ENCODE data around the gene NACC1.
A peak's percentile ranks its signal among the peaks of the same experiment; 100 is the strongest.

The NACC1 gene

DNA sequence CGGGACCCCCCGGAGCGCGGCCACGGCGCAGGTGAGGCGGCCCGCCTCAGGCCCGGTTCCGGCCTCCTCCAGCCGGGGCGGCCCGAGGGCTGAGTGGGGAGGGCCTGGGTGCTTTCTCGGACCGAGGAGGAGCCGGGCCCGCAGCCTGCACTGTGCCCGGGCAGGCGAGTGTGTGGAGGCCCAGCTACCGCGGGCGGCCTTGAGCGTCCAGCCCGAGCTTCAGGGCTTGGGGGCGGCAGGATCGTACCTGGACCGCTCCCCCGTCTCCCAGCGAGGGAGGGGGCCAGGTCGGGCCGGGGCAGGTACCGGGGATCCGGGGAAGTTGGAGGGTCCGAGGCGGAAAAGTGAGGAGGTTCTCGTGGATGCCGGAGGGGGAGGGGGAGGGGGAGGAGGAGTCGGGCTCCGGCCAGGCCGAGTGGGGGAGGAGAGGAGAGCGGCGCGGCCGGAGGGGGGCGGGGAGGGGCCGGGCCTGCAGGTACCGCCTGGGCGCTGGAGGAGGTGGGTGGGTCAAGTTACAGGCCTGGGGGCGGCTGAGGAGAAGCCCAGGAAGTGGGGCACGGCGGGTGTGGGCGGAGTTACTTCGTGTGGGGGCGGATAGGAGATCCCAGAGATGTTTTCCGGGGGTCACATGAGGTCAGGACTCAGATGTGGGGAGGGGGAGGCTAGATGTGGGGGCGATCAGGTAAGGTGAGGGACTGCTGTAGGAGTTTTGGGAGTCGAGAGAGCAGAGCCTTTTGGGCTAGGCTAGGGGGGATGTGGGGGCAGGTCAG is 545 bp downstream of the NACC1 start:
- Mint-ChIP-seq H3K4me1 (ENCODE audit: low read depth) (peaks cover 34% of the 10 kb centered on the region), H3K36me3 (ENCODE audit: low read depth) (peaks cover 3% of the 10 kb centered on the region), H3K9me3 (no peaks in the 10 kb centered on the region), H3K4me3 (peak overlapping the region; percentile 83), H3K27ac (peak overlapping the region; percentile 69), H3K27me3 (ENCODE audit: low read depth) (no peaks in the 10 kb centered on the region)

DNA sequence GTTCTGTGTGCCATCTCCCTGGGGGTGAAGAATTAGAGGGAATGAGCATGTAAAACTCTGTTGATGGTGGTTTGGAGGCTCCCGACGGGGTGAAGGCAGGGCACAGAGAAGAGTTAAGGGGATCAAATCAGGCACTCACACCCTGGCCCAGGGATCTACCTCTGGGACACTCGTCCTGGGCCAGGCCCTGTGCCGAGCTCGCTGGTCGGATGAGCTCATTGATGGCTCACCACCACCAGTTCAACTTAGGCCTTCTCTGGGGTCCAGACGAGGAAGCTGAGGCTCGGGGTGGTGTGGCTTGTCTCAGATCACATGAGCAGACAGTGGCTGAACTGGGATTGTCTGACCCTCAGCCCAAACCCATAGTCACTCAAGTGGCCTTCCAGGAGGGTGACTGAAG is 1.6 kb downstream of the NACC1 start:
- Mint-ChIP-seq H3K36me3 (ENCODE audit: low read depth) (peaks cover 3% of the 10 kb centered on the region), H3K4me1 (ENCODE audit: low read depth) (peaks cover 34% of the 10 kb centered on the region), H3K27me3 (ENCODE audit: low read depth) (no peaks in the 10 kb centered on the region), H3K9me3 (no peaks in the 10 kb centered on the region), H3K27ac (peak overlapping the region; percentile 42), H3K4me3 (peak overlapping the region; percentile 83)

DNA sequence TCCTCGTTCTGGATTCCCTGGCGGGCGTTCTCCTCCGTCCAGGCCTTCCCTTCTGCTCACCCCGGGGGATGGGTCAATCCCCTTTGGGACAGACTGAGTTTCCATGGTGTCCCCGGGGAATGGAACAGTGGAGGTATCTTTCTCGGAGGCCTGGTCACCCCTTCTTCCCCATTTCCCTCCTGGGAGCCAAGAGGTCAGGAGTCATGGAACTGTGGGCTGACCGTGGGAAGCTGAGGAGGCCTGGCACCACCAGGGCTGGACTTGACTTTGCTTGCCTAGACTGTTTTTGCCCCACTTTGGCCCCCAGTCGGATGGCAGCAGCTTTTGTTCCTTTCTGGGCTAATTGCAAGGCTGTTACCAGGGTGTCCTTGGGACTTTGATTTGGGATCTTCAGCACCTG is 2.0 kb downstream of the NACC1 start:
- H3K36me3 Mint-ChIP-seq (ENCODE audit: low read depth) = peaks cover 3% of the 10 kb centered on the region
- H3K27ac Mint-ChIP-seq = no peak overlapping the region
- H3K27me3 Mint-ChIP-seq (ENCODE audit: low read depth) = no peaks in the 10 kb centered on the region
- no peaks in the 10 kb centered on the region for H3K9me3 Mint-ChIP-seq
- H3K4me3 Mint-ChIP-seq = peak overlapping the region; percentile 46
- H3K4me1 Mint-ChIP-seq (ENCODE audit: low read depth) = peaks cover 34% of the 10 kb centered on the region

DNA sequence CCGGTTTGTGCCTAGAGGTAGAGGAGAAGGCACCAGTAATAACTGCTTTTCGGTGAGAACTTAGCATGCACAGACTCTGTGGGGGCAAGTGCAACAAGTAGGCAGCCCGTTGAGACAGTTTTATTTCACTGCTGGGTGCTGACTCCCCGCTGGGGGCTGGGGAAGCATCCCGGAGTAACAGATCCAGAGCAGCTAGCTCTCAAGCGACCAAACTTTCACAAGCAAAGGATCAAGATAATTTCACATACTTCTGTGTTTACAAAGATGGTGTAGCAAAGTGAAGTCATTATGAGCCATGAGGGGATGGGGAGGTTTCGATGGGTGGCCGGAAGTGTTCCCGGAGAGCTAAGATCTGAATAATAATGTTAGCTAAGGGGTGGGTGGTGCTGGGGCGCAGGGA is 2.8 kb downstream of the NACC1 start:
- peaks cover 1% of the 10 kb centered on the region for H3K36me3 Mint-ChIP-seq (ENCODE audit: low read depth)
- peaks cover 30% of the 10 kb centered on the region for H3K4me1 Mint-ChIP-seq (ENCODE audit: low read depth)
- no peaks in the 10 kb centered on the region for H3K27me3 Mint-ChIP-seq (ENCODE audit: low read depth)
- H3K27ac Mint-ChIP-seq = no peak overlapping the region
- no peaks in the 10 kb centered on the region for H3K9me3 Mint-ChIP-seq
- H3K4me3 Mint-ChIP-seq = no peak overlapping the region

GRCh38 chr19:13121551-13122274 is 3.6 kb downstream of the NACC1 start:
- no peaks in the 10 kb centered on the region for H3K9me3 Mint-ChIP-seq

DNA sequence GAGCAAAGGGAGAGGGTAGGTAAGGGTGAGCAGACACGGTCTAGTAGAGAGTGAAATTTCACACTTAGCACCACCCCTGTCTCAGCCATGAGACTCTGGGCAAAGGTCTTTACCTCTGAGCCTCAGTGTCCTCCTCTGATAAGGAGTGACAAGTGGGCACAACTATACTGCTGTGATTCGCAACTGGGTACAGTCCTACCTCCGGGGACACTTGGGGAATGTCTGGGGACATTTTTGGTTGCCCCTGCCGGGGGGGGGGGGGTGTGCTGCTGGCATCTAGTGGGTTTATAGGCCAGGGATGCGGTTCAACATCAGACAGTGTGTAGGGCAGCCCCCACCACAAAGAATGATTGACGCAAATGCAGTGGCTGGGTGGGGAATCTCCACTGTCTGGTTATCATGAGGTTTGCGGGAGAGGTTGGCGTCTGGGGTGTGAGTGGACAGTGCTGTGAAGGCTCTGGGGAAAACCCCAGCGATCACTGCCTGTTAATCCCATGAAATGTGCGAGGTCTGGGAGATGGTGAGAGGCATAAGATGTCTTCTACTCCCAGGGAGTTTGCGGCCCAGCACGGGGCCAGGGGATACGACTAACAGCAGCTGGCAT is 4.3 kb downstream of the NACC1 start:
- Mint-ChIP-seq H3K4me1 (ENCODE audit: low read depth) (peaks cover 27% of the 10 kb centered on the region), H3K36me3 (ENCODE audit: low read depth) (peaks cover 1% of the 10 kb centered on the region), H3K4me3 (no peak overlapping the region), H3K9me3 (no peaks in the 10 kb centered on the region), H3K27me3 (ENCODE audit: low read depth) (no peaks in the 10 kb centered on the region), H3K27ac (peak overlapping the region; percentile 2)

More at GRCh38 chr19:13121551-13122274, 3.6 kb downstream of the NACC1 start:
- H3K4me3 Mint-ChIP-seq = no peak overlapping the region
- peaks cover 27% of the 10 kb centered on the region for H3K4me1 Mint-ChIP-seq (ENCODE audit: low read depth)
- no peak overlapping the region for H3K27ac Mint-ChIP-seq
- peaks cover 1% of the 10 kb centered on the region for H3K36me3 Mint-ChIP-seq (ENCODE audit: low read depth)
- H3K27me3 Mint-ChIP-seq (ENCODE audit: low read depth) = no peaks in the 10 kb centered on the region

DNA sequence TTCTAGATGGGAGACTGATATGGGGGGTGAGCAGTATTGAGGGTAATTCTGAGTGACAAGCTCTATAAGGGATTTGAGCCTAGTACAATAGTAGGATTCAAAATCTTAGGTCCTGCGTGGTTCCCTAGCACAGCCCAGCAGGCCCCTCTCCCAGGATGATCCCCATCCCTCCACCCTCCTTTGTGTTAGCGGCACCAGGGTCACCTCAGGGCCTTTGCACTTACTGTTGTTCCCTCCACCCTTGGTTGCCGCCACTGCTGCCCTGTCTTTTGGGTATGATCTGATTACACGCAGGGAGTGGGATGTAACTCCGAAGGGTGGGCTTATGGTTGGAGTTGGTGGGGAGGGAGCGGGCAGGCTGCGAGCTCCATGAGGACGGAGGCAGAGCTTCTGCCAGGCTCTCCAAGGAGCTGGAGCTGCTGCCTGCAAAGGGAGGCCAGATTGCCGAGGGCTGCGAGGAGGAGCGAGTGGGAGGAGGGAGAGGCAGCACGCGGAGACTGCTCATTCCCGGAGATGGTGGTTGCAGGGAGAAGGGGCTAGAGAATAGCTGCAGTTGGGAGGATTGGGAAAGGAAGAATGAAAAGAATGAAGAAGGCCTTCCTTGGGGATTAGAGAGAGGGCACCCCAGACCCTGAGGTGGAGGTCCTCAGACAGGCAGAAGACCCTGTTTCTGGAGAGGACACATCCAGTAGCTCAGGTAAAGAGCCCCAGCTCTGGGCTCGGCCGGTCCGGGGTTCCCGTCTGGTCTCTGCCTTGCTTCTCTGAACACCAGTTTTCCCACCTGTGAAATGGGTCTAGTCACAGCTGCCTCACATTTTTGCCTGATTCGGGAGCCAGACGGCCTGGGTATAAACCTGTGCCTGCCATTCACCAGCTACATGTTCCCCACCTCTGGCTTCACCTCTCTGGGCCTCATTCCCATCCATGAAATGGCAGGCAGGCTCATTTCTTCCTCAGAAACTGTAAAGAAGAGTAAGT is 5.2 kb downstream of the NACC1 start:
- no peak overlapping the region for H3K4me3 Mint-ChIP-seq
- H3K9me3 Mint-ChIP-seq = no peaks in the 10 kb centered on the region
- H3K27ac Mint-ChIP-seq = no peak overlapping the region
- H3K27me3 Mint-ChIP-seq (ENCODE audit: low read depth) = no peaks in the 10 kb centered on the region
- H3K4me1 Mint-ChIP-seq (ENCODE audit: low read depth) = peaks cover 29% of the 10 kb centered on the region
- H3K36me3 Mint-ChIP-seq (ENCODE audit: low read depth) = peaks cover 1% of the 10 kb centered on the region

GRCh38 chr19:13127051-13127450 is 9.0 kb downstream of the NACC1 start:
- H3K4me1 Mint-ChIP-seq (ENCODE audit: low read depth) = peaks cover 22% of the 10 kb centered on the region
- H3K27me3 Mint-ChIP-seq (ENCODE audit: low read depth) = no peaks in the 10 kb centered on the region
- peaks cover 4% of the 10 kb centered on the region for H3K36me3 Mint-ChIP-seq (ENCODE audit: low read depth)
- no peaks in the 10 kb centered on the region for H3K9me3 Mint-ChIP-seq
- H3K27ac Mint-ChIP-seq = no peak overlapping the region
- no peak overlapping the region for H3K4me3 Mint-ChIP-seq

DNA sequence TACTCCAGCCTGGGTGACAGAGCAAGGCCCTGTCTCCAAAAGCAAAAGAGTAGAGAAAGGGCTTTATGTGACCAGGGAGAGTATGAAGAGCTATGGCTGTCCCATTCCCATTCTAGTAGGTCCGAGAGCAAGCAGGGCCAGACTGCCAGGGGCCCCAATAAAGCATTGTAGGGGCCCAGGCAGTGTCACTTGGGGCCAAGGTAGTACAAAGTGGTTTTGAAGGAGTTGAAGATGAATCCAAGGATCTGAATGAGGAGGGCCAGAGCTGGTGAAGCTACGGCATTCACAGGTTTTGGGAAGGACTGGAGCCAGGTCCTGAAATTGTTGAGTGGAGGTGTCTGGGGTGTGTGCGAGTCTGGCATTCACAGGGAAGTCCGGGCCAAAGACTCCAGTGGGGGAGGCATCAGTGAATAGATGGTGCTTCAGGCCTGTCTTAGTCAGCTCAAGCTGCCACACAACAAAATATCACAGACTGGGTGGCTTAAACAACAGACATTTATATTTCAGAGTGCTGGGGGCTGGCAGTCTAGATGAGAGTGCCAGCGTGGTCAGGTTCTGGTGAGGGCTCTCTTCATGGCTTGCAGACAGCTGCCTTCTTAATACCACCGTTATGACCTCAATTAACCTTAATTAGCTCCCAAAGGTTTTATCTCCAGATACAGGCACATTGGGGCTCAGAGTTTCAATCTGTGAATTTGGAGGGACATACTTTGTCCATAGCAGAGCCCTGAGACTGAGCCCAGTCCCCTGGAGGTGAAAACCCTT is 9.9 kb downstream of the NACC1 start:
- H3K27ac Mint-ChIP-seq = no peak overlapping the region
- no peaks in the 10 kb centered on the region for H3K27me3 Mint-ChIP-seq (ENCODE audit: low read depth)
- no peak overlapping the region for H3K4me3 Mint-ChIP-seq
- no peaks in the 10 kb centered on the region for H3K9me3 Mint-ChIP-seq
- peaks cover 8% of the 10 kb centered on the region for H3K36me3 Mint-ChIP-seq (ENCODE audit: low read depth)
- H3K4me1 Mint-ChIP-seq (ENCODE audit: low read depth) = peaks cover 21% of the 10 kb centered on the region

DNA sequence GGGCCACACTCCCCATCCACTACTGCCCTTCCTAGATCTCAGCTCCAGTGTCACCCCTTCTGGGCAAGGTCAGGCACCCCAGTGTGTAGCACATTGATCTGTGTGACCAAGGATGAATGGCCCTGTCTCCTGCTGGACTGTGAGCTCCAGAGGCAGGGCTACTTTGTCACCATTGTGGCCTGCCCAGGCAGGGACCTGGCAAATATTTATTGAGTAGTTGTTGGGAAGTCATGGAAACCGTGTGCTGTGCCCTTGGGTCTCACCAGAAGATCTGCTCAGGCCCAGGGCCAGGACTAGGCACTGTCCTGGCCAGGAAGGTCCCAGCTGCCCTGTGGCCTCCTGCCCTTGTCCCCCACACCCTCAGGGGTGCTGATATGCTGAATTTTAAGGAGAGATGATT is 10.5 kb downstream of the NACC1 start:
- H3K9me3 Mint-ChIP-seq = no peaks in the 10 kb centered on the region
- H3K27ac Mint-ChIP-seq = no peak overlapping the region
- no peak overlapping the region for H3K4me3 Mint-ChIP-seq
- peaks cover 25% of the 10 kb centered on the region for H3K4me1 Mint-ChIP-seq (ENCODE audit: low read depth)
- H3K27me3 Mint-ChIP-seq (ENCODE audit: low read depth) = no peaks in the 10 kb centered on the region
- H3K36me3 Mint-ChIP-seq (ENCODE audit: low read depth) = peaks cover 7% of the 10 kb centered on the region

DNA sequence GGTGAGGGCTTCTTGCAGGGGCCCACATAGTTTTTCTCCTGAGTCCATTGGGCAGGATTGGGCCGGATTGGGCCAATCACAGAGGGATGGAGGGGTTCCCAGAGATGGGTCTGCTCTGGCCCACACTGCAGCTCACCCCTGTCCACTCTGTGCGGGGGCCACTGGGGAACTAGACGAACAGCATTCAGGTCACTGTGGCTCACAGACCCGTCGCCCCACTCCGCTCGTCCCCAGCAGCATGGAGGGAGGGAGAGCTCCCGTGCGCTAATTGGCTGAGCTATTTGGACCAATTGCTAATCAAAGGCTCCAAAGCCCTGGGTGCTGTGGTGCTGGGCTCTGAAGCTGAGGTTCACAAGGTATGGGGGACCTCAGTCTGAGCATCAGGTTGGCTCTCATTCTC is 11.3 kb downstream of the NACC1 start:
- no peaks in the 10 kb centered on the region for H3K9me3 Mint-ChIP-seq
- H3K27ac Mint-ChIP-seq = no peak overlapping the region
- H3K4me1 Mint-ChIP-seq (ENCODE audit: low read depth) = peaks cover 26% of the 10 kb centered on the region
- H3K36me3 Mint-ChIP-seq (ENCODE audit: low read depth) = peaks cover 7% of the 10 kb centered on the region
- no peak overlapping the region for H3K4me3 Mint-ChIP-seq
- no peaks in the 10 kb centered on the region for H3K27me3 Mint-ChIP-seq (ENCODE audit: low read depth)

GRCh38 chr19:13130886-13131490 is 12.9 kb downstream of the NACC1 start:
- H3K4me3 Mint-ChIP-seq = no peak overlapping the region
- no peaks in the 10 kb centered on the region for H3K27me3 Mint-ChIP-seq (ENCODE audit: low read depth)
- H3K4me1 Mint-ChIP-seq (ENCODE audit: low read depth) = peaks cover 26% of the 10 kb centered on the region
- no peaks in the 10 kb centered on the region for H3K9me3 Mint-ChIP-seq
- peaks cover 7% of the 10 kb centered on the region for H3K36me3 Mint-ChIP-seq (ENCODE audit: low read depth)
- no peak overlapping the region for H3K27ac Mint-ChIP-seq

DNA sequence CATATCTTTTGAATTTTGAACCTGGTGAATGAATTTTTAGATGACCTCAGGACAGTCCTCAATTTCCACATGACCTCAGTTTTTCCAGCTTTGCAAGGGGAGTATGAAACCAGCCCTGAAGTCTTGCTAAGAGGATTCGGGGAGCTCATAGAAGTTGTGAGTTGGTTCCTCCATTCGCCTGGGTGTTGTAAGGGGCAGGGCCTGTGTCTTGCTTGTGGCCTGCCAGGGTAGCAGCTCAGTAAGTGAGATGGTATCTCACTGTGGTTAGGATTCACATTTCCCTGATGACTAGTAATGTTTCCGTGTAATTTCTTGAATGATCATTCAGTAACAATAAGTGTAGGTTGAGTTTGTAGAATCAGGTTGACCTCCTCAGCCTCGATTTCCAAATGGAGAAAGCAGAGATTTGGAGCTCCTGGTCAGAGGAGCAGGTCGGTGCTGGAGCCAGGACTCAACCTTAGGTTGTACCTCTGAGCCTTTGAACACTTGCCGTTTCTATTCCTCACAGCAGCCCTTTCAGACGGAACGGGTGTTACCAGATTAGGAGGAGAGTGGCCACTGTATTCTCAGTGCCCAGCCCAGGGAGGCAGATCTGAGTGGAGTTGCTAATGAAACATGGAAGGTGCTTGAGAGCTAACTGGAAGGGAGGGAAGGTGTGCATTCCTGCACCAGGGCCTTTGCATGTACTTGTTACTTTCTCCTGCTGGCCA is 14.6 kb downstream of the NACC1 start:
- peaks cover 25% of the 10 kb centered on the region for H3K4me1 Mint-ChIP-seq (ENCODE audit: low read depth)
- peak overlapping the region; percentile 47 for H3K4me3 Mint-ChIP-seq
- H3K36me3 Mint-ChIP-seq (ENCODE audit: low read depth) = peaks cover 16% of the 10 kb centered on the region
- no peaks in the 10 kb centered on the region for H3K9me3 Mint-ChIP-seq
- peak overlapping the region; percentile 81 for H3K27ac Mint-ChIP-seq
- no peaks in the 10 kb centered on the region for H3K27me3 Mint-ChIP-seq (ENCODE audit: low read depth)

Data from T-helper 1 cell treated with Interleukin-12 subunit alpha and Interleukin-12 subunit beta and Interleukin-4 antibody, amounts not matched to agents 30 μg/mL and 1 μg/mL, for 36 hours (primary cell).